Ovary (tissue), 9 donors: Measurements from ENCODE around the gene SLIT3. TPM values are rescaled to one million over a fixed set of nuclear protein-coding genes. Genes with fewer than 3 reads are reported as not detected.

Experiments
- DNase-seq, 5 donors: peaks; one replicate each; pipeline ENCODE4 v3.0.0-alpha.2; 2019 to 2020
- H3K27ac ChIP-seq, 2 donors: fragments of 200-600 bp; one replicate each; pipeline versions ENCODE4 v1.5.1 to v1.8.0; 2019 to 2022
- H3K27me3 ChIP-seq: fragments of 200-600 bp; one replicate; pipeline ENCODE4 v1.8.0; 2022
- H3K36me3 ChIP-seq: fragments of 200-600 bp; sonication (generic); one replicate; pipeline ENCODE4 v1.5.1; 2019
- H3K4me1 ChIP-seq: one replicate; pipeline ENCODE4 v1.8.1; 2013; ENCODE audit warnings: mild to moderate bottlenecking, moderate library complexity; ENCODE audit not compliant: insufficient read depth
- H3K4me3 ChIP-seq: fragments of 200-600 bp; sonication (generic); one replicate; pipeline ENCODE4 v1.5.1; 2017
- H3K9me3 ChIP-seq, 2 donors: fragments of 200-600 bp in 1 of 2; sonication (generic) in 1 of 2; one replicate each; pipeline versions ENCODE4 v1.5.1 to v1.8.1; 2013 to 2019; ENCODE audit warnings: mild to moderate bottlenecking in 1 of 2, moderate library complexity in 1 of 2
- CTCF ChIP-seq, 3 donors: fragments of 450-650 bp in 2 of 3; fragments of 200-600 bp in 1 of 3; IDR thresholded peaks; one replicate each; pipeline versions ENCODE4 v1.5.1 to v1.8.0; 2016 to 2022; ENCODE audit warnings: antibody characterized with exemption in 3 of 3, mild to moderate bottlenecking in 1 of 3
- EP300 ChIP-seq: sonication (generic); formaldehyde crosslinking; IDR thresholded peaks from one replicate; pipeline ENCODE4 v1.6.1; 2017; ENCODE audit warnings: antibody characterized with exemption
- POLR2A ChIP-seq: fragments of 450-650 bp; IDR thresholded peaks from one replicate; pipeline ENCODE4 v1.6.1; 2017; ENCODE audit warnings: antibody characterized with exemption, mild to moderate bottlenecking, moderate library complexity
- WGBS, 3 donors: extraction: QIAGEN DNeasy Blood & Tissue Kit in 1 of 3; methylation state at CpG; one replicate each; pipeline versions ENCODE4 v1.1.5 to v1.1.7; 2013 to 2017; 5-methylcytosine and 5-hydroxymethylcytosine counted together
- intact Hi-C, 4 donors: fragments of 100-400 bp; cut with DNase I; formaldehyde crosslinking; loops; one replicate each; pipeline versions ENCODE4 v1.11.0 to v1.15.1; 2022 to 2023
- polyA plus RNA-seq, 2 donors: library from polyadenylated mRNA; stranded (reverse); fragments of 200-250 nt in 1 of 2; fragments of 350-450 nt in 1 of 2; fragmentation: Illumina TruSeq in 1 of 2; extraction: RNeasy Lipid Tissue Mini Kit (QIAGEN cat#74804) in 1 of 2; gene quantifications; one replicate each; pipeline ENCODE4 v1.2.3, GENCODE V29; 2013 to 2014
- total RNA-seq, 7 donors: library from RNA; depleted of rRNA in 2 of 7; stranded (reverse); fragments of >200 nt in 2 of 7; fragmentation: NEBNext Ultra II Directional in 3 of 7; extraction: Animal tissue kit (Norgen Biotek cat#: 25700) in 3 of 7; gene quantifications; one replicate each; pipeline versions ENCODE4 v1.1.0 to v1.2.4, GENCODE V29; 2016 to 2023
- donor health status: DM: no; HTN: no; CAD: no; lungs with moderate emphysema.
- donor health status: DM: no; HTN: no; CAD: no.
- donor health status: Bipolar disorder and iron deficiency.
- donor health status: DM: yes; HTN: yes; CAD: no.
- donor health status: DM: no; HTN: no; CAD: no.
- donor health status: DM: yes; HTN: yes; CAD: no.

SLIT3 gene
- total and polyA plus RNA-seq, 9 donors, result 10.3 to 106 (median 24.4) TPM

GRCh38 chr5:168867241-168867640, 433.7 kb downstream of the SLIT3 start:
- Histone ChIP-seq H3K4me1 (no peaks in the 10 kb centered on the region), H3K4me3 (no peak overlapping the region), H3K36me3 (no peaks in the 10 kb centered on the region), H3K9me3 (no peaks in the 10 kb centered on the region), H3K27ac (no peak overlapping the region), H3K27me3 (no peaks in the 10 kb centered on the region)
- intact Hi-C loops, result no loop called here
- no peak for DNase-seq
- TF ChIP-seq POLR2A (no peak), EP300 (no peak), CTCF (IDR thresholded peaks at IDR 0.05) (no peak)
- WGBS, 3 donors, result 91 to 96% (median 91%) methylated on average over 4 of the region's 4 CpGs

GRCh38 chr5:168865968-168866367, 435.0 kb downstream of the SLIT3 start:
- Histone ChIP-seq H3K27me3 (no peaks in the 10 kb centered on the region), H3K9me3 (no peaks in the 10 kb centered on the region), H3K27ac (no peak overlapping the region), H3K4me3 (no peak overlapping the region), H3K4me1 (no peaks in the 10 kb centered on the region), H3K36me3 (no peaks in the 10 kb centered on the region)
- intact Hi-C loops, result no loop called here
- WGBS, 3 donors, result 53 to 68% (median 67%) methylated on average over 5 of the region's 5 CpGs
- no peak for TF ChIP-seq POLR2A
- no peak for TF ChIP-seq CTCF (IDR thresholded peaks at IDR 0.05)
- no peak for TF ChIP-seq EP300
- no peak for DNase-seq

GRCh38 chr5:168863021-168863420, 437.9 kb downstream of the SLIT3 start:
- WGBS, 3 donors, result 87 to 89% (median 88%) methylated on average over 5 of the region's 5 CpGs
- intact Hi-C loops, result no loop called here
- TF ChIP-seq EP300 (no peak), POLR2A (no peak), CTCF (IDR thresholded peaks at IDR 0.05) (no peak)

DNA sequence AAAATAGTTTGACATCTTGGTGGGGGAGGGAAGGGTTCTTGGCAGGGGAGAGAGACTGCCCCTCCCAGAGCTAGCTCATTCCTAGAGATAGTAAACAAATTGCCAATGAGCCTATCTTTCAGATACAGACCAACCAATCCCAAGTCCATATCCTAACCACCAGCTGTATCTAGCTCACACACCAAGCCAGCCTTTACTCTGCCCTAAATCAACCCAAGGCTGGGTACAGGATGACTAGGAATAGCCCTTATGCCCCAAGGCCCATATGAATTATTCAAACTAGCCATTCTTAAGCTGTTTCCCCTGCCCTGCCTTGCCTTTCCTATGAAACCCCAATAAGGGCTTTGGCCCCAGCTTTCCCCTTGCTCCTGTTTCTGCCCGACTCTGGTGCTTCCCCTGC, 440.4 kb downstream of the SLIT3 start:
- H3K4me1 ChIP-seq, result no peaks in the 10 kb centered on the region
- intact Hi-C loops, result no loop called here
- no peak for DNase-seq
- H3K27me3 ChIP-seq, result no peaks in the 10 kb centered on the region
- no peak overlapping the region for H3K4me3 ChIP-seq
- no peak for TF ChIP-seq EP300
- TF ChIP-seq CTCF (IDR thresholded peaks at IDR 0.05), result no peak
- no peak for TF ChIP-seq POLR2A
- H3K36me3 ChIP-seq, result no peaks in the 10 kb centered on the region
- H3K9me3 ChIP-seq, result no peaks in the 10 kb centered on the region
- 87 to 100% (median 92%) methylated on average over 1 of the region's 1 CpG for WGBS, 3 donors
- H3K27ac ChIP-seq, result no peak overlapping the region

More at GRCh38 chr5:168863021-168863420, 437.9 kb downstream of the SLIT3 start:
- Histone ChIP-seq H3K4me1 (no peaks in the 10 kb centered on the region), H3K27me3 (no peaks in the 10 kb centered on the region), H3K27ac (no peak overlapping the region), H3K9me3 (no peaks in the 10 kb centered on the region), H3K36me3 (no peaks in the 10 kb centered on the region), H3K4me3 (no peak overlapping the region)
- DNase-seq, result no peak

DNA sequence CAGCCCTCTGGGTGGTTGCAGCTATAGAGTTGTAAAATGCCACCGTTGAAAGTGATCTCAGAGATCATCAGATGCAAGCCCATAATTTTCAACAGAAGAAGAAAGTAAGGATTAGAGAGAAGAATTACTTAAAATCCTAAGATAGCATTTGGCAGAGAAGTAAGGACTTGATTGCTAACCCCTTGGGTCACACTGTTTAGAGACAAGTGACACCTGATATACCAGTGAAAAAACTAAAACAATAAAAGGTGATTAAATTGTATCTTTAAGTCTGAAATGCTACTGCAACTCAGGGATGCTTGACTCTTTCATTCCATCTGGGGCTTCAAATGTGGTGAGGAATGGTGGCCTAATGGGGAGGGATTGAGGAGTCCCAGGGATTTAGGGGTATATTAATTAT, 440.9 kb downstream of the SLIT3 start:
- intact Hi-C loops, result no loop called here
- H3K27me3 ChIP-seq, result no peaks in the 10 kb centered on the region
- H3K9me3 ChIP-seq, result no peaks in the 10 kb centered on the region
- H3K4me1 ChIP-seq, result no peaks in the 10 kb centered on the region
- DNase-seq, result no peak
- no peak for TF ChIP-seq CTCF (IDR thresholded peaks at IDR 0.05)
- no peak for TF ChIP-seq POLR2A
- no peak for TF ChIP-seq EP300
- H3K36me3 ChIP-seq, result no peaks in the 10 kb centered on the region
- H3K4me3 ChIP-seq, result no peak overlapping the region
- WGBS, 3 donors, result 24 to 48% (median 47%) methylated on average over 1 of the region's 1 CpG
- H3K27ac ChIP-seq, result no peak overlapping the region
